KMS-11 (cell line): ENCODE data around the gene TNFSF4.

Experiments
- H2AFZ ChIP-seq: fragments of 200-600 bp; sonication (generic); 2 replicates; pipeline ENCODE4 v1.6.1; 2016; ENCODE audit warnings: antibody characterized with exemption, mixed run types, low read depth
- H3K27ac ChIP-seq: fragments of 200-600 bp; sonication (generic); 2 replicates; pipeline ENCODE4 v1.6.1; 2016; ENCODE audit warnings: mild to moderate bottlenecking, mixed run types
- H3K27me3 ChIP-seq: fragments of 200-600 bp; sonication (generic); 2 replicates; pipeline ENCODE4 v1.6.1; 2017; ENCODE audit warnings: mild to moderate bottlenecking, low read depth, mixed run types, moderate library complexity; ENCODE audit not compliant: insufficient read depth
- H3K36me3 ChIP-seq: fragments of 200-600 bp; sonication (generic); 2 replicates; pipeline ENCODE4 v1.6.1; 2017; ENCODE audit warnings: mild to moderate bottlenecking, mixed run types; ENCODE audit not compliant: insufficient read depth
- H3K4me1 ChIP-seq: fragments of 200-600 bp; sonication (generic); 2 replicates; pipeline ENCODE4 v1.6.1; 2016; ENCODE audit warnings: mild to moderate bottlenecking, low read depth, mixed run types; ENCODE audit not compliant: poor library complexity, severe bottlenecking
- H3K4me2 ChIP-seq: fragments of 200-600 bp; sonication (generic); 2 replicates; pipeline ENCODE4 v1.7.0; 2016; ENCODE audit warnings: mild to moderate bottlenecking, mixed run types
- H3K4me3 ChIP-seq: fragments of 200-600 bp; sonication (generic); IDR thresholded peaks from 2 replicates; pipeline ENCODE4 v1.6.1; 2017; ENCODE audit warnings: low read depth, low read length, mixed read lengths; ENCODE audit not compliant: insufficient read depth
- H3K79me2 ChIP-seq: fragments of 200-600 bp; sonication (generic); 2 replicates; pipeline ENCODE4 v1.6.1; 2016; ENCODE audit warnings: low read depth, mixed run types; ENCODE audit not compliant: insufficient read depth
- H3K9ac ChIP-seq: fragments of 200-600 bp; sonication (generic); 2 replicates; pipeline ENCODE4 v1.6.1; 2016; ENCODE audit warnings: mild to moderate bottlenecking, mixed run types
- H4K20me1 ChIP-seq: fragments of 200-600 bp; sonication (generic); 2 replicates; pipeline ENCODE4 v1.6.1; 2016; ENCODE audit warnings: mild to moderate bottlenecking, mixed run types; ENCODE audit not compliant: insufficient read depth
- TF ChIP-seq, protein P1 (sequence below): fragments of 200-600 bp; sonication (generic); conservative IDR thresholded peaks from 2 replicates; pipeline ENCODE4 v1.6.1; 2017; ENCODE audit warnings: low read depth, mild to moderate bottlenecking, antibody characterized with exemption, low read length, moderate library complexity, mixed read lengths

TNFSF4 gene

GRCh38 chr1:173210283-173210682, 3.2 kb upstream of the TNFSF4 start:
- no peaks in the 10 kb centered on the region for H3K36me3 ChIP-seq
- H3K4me3 ChIP-seq, result no peak overlapping the region
- no peak overlapping the region for H3K9ac ChIP-seq
- H3K79me2 ChIP-seq, result no peaks in the 10 kb centered on the region
- H3K27ac ChIP-seq, result no peak overlapping the region
- TF ChIP-seq, protein P1, sequence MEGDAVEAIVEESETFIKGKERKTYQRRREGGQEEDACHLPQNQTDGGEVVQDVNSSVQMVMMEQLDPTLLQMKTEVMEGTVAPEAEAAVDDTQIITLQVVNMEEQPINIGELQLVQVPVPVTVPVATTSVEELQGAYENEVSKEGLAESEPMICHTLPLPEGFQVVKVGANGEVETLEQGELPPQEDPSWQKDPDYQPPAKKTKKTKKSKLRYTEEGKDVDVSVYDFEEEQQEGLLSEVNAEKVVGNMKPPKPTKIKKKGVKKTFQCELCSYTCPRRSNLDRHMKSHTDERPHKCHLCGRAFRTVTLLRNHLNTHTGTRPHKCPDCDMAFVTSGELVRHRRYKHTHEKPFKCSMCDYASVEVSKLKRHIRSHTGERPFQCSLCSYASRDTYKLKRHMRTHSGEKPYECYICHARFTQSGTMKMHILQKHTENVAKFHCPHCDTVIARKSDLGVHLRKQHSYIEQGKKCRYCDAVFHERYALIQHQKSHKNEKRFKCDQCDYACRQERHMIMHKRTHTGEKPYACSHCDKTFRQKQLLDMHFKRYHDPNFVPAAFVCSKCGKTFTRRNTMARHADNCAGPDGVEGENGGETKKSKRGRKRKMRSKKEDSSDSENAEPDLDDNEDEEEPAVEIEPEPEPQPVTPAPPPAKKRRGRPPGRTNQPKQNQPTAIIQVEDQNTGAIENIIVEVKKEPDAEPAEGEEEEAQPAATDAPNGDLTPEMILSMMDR, result no peak
- H3K4me1 ChIP-seq, result peaks cover 13% of the 10 kb centered on the region
- no peaks in the 10 kb centered on the region for H4K20me1 ChIP-seq
- no peaks in the 10 kb centered on the region for H3K27me3 ChIP-seq
- H2AFZ ChIP-seq, result no peak overlapping the region
- no peak overlapping the region for H3K4me2 ChIP-seq

GRCh38 chr1:173208868-173209267, 1.7 kb upstream of the TNFSF4 start:
- Histone ChIP-seq H3K36me3 (no peaks in the 10 kb centered on the region), H3K4me3 (no peak overlapping the region), H3K27me3 (no peaks in the 10 kb centered on the region), H2AFZ (no peak overlapping the region), H3K4me1 (peaks cover 11% of the 10 kb centered on the region), H3K4me2 (no peak overlapping the region), H3K79me2 (no peaks in the 10 kb centered on the region), H4K20me1 (no peaks in the 10 kb centered on the region), H3K27ac (no peak overlapping the region), H3K9ac (no peak overlapping the region)
- TF ChIP-seq, protein P1, result no peak

DNA sequence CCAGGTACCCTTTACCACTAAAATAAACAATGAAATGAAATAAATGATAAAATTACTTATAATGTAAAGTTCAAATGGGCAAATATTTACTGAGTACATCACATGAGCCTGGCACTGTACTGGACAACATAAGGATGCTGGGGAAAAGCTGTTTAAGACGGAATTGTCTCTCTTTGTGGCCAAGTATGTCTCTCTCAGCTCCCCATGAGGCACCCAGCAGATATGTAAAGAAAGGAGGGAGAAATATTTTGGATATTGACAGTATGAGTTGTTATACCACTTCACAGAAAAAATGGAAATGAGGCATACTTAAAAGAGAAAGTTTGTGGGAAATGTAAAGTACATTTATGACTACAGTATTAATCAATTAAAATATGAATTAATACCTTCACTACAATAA, 1.0 kb upstream of the TNFSF4 start:
- Histone ChIP-seq H3K4me2 (no peak overlapping the region), H4K20me1 (no peaks in the 10 kb centered on the region), H2AFZ (no peak overlapping the region), H3K27ac (no peak overlapping the region), H3K4me1 (peaks cover 4% of the 10 kb centered on the region), H3K27me3 (no peaks in the 10 kb centered on the region), H3K9ac (no peak overlapping the region), H3K79me2 (no peaks in the 10 kb centered on the region), H3K36me3 (no peaks in the 10 kb centered on the region), H3K4me3 (no peak overlapping the region)
- TF ChIP-seq, protein P1, result no peak

DNA sequence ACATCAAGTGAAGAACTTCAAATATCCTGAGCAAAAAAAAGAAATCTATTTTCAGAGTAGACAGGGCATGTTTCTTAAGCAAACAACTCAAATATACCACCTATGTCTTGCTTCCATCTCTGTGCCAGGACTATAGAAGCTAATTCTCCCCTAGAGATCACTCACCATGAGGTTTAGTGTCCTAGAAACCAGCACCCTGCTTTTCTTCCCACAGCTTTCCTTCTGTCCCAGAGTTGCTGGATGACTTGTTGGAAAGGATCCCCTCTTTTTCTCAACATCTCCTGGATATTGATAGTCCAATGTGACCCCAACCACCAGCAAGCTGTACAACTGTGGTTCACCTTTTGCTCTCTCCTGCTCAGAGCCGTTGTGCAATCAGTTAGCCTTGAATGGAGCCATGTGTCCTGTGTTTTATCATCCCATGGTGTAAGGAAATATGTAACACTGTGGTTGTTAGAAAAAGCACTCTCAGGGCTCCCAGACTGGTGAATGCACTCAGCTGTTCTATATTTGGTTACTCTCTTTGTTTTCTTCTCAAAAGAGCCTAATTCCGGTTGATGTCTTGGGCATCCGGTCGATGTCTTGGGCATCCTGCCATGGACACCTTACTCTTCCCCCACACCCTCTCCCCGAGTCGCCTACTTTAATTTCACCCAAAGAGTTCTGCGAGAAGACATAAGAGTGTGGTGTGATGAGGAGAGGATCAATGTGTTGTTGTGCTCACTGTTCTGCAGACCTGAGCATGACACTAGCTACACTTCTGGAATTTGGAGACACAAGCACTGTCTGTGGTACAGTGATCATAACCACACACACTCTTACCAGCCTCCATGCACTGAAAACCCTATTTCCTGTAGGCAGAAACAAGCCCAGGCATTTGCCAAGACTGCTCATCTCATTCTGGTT, 1.7 kb downstream of the TNFSF4 start:
- H3K36me3 ChIP-seq, result no peaks in the 10 kb centered on the region
- H2AFZ ChIP-seq, result no peak overlapping the region
- no peak overlapping the region for H3K9ac ChIP-seq
- H3K79me2 ChIP-seq, result no peaks in the 10 kb centered on the region
- no peaks in the 10 kb centered on the region for H3K27me3 ChIP-seq
- H3K4me3 ChIP-seq, result no peak overlapping the region
- no peaks in the 10 kb centered on the region for H4K20me1 ChIP-seq
- TF ChIP-seq, protein P1, result no peak
- no peak overlapping the region for H3K27ac ChIP-seq
- H3K4me2 ChIP-seq, result no peak overlapping the region
- no peaks in the 10 kb centered on the region for H3K4me1 ChIP-seq
